Measurements from ENCODE around the gene MANSC1. TPM values are rescaled to one million over a fixed set of nuclear protein-coding genes. Genes with fewer than 3 reads are reported as not detected.

MANSC1 gene
- total RNA-seq, 3 donors from 2014 or later (not counting 1 experiment from before 2014, with no cell fraction given) = 0.05 to 0.63 (median 0.25) TPM

DNA sequence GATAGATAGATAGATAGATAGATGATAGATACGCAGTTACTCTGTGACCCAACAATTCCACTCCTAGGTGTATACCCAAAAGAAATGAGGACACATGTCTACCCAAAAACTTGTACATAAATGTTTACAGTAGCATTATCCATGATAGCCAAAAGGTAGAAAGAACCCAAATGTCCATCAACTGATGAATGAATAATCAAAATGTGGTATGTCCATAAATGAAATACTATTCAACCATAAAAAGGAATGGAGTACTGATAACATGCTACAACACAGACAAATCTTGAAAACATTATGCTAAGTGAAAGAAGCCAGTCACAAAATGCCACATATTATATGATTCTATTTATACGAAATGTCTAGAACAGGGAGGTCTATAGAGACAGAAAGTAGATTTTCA, 47.1 kb downstream of the MANSC1 start:
- Mint-ChIP-seq H3K36me3 (no peaks in the 10 kb centered on the region), H3K4me3 (no peak overlapping the region)
- intact Hi-C loops (cut with micrococcal nuclease) = no loop called here

DNA sequence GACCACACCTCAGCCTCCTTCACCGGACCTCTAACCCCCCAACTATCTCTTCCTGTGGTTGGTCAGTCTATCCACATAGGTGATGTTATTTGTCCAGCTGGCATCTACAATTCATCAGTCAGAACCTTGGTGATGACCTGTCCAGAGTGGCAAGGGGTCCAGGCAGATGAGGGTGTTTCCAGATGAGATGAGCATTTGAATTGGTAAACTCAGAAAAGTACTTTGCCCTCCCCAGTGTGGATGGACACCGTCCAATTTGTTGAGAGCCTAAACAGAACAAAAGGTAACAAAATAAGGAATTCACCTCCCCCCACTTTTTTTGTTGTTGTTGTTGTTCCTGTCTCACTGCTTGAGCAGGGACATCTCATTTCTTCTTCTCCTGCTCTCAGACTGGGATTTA, 48.9 kb downstream of the MANSC1 start:
- H3K36me3 Mint-ChIP-seq = no peaks in the 10 kb centered on the region

More for the DNA sequence above, 47.1 kb downstream of the MANSC1 start:
- no CpG with 5 or more reads among the region's 2 CpGs for WGBS (ENCODE audit: insufficient coverage)
- H3K9me3 ChIP-seq (ENCODE audit: control insufficient read depth, insufficient read depth, low read length) = no peaks in the 10 kb centered on the region
- no peaks in the 10 kb centered on the region for H3K4me1 ChIP-seq (ENCODE audit: control insufficient read depth, insufficient read depth, low read length)
- DNase-seq = no peak
- no peak for TF ChIP-seq CTCF (IDR thresholded peaks at IDR 0.05)
- H3K27me3 Mint-ChIP-seq (ENCODE audit: low read depth in 2 of 2) = peaks cover 0 to 6% of the 10 kb centered on the region in 2 donors
- no peaks in the 10 kb centered on the region for H3K4me1 Mint-ChIP-seq
- H3K4me3 ChIP-seq (ENCODE audit: low read length) = no peak overlapping the region
- no peak overlapping the region for H3K27ac ChIP-seq (ENCODE audit: low read length)
- no peaks in the 10 kb centered on the region for H3K9me3 Mint-ChIP-seq
- ATAC-seq = no peak
- H3K36me3 ChIP-seq (ENCODE audit: control insufficient read depth, insufficient read depth, low read length) = no peaks in the 10 kb centered on the region
- H3K27ac Mint-ChIP-seq = no peak overlapping the region
- peaks cover 2% of the 10 kb centered on the region for H3K27me3 ChIP-seq (ENCODE audit: control insufficient read depth, insufficient read depth, low read length)

GRCh38 chr12:12297201-12297830, 52.7 kb downstream of the MANSC1 start:
- Mint-ChIP-seq H3K36me3 (no peaks in the 10 kb centered on the region), H3K4me1 (no peaks in the 10 kb centered on the region), H3K4me3 (no peak overlapping the region), H3K27ac (no peak overlapping the region), H3K27me3 (ENCODE audit: low read depth in 2 of 2) (peaks cover 10 to 17% of the 10 kb centered on the region in 2 donors), H3K9me3 (no peaks in the 10 kb centered on the region)
- no peak overlapping the region for H3K27ac ChIP-seq (ENCODE audit: low read length)
- no peaks in the 10 kb centered on the region for H3K36me3 ChIP-seq (ENCODE audit: control insufficient read depth, insufficient read depth, low read length)
- no peaks in the 10 kb centered on the region for H3K9me3 ChIP-seq (ENCODE audit: control insufficient read depth, insufficient read depth, low read length)
- TF ChIP-seq CTCF (IDR thresholded peaks at IDR 0.05) = no peak
- intact Hi-C loops (cut with micrococcal nuclease) = no loop called here
- H3K4me1 ChIP-seq (ENCODE audit: control insufficient read depth, insufficient read depth, low read length) = no peaks in the 10 kb centered on the region
- DNase-seq (no peak), ATAC-seq (no peak)
- no peak overlapping the region for H3K4me3 ChIP-seq (ENCODE audit: low read length)
- 91% methylated on average over 8 of the region's 8 CpGs for WGBS (ENCODE audit: insufficient coverage)
- no peaks in the 10 kb centered on the region for H3K27me3 ChIP-seq (ENCODE audit: control insufficient read depth, insufficient read depth, low read length)

More for the DNA sequence above, 48.9 kb downstream of the MANSC1 start:
- no peak for TF ChIP-seq CTCF (IDR thresholded peaks at IDR 0.05)
- Histone ChIP-seq H3K9me3 (ENCODE audit: control insufficient read depth, insufficient read depth, low read length) (no peaks in the 10 kb centered on the region), H3K27me3 (ENCODE audit: control insufficient read depth, insufficient read depth, low read length) (peaks cover 2% of the 10 kb centered on the region), H3K36me3 (ENCODE audit: control insufficient read depth, insufficient read depth, low read length) (no peaks in the 10 kb centered on the region), H3K27ac (ENCODE audit: low read length) (no peak overlapping the region), H3K4me1 (ENCODE audit: control insufficient read depth, insufficient read depth, low read length) (no peaks in the 10 kb centered on the region), H3K4me3 (ENCODE audit: low read length) (no peak overlapping the region)
- DNase-seq (no peak), ATAC-seq (no peak)
- Mint-ChIP-seq H3K4me3 (no peak overlapping the region), H3K27ac (no peak overlapping the region), H3K9me3 (no peaks in the 10 kb centered on the region), H3K4me1 (no peaks in the 10 kb centered on the region), H3K27me3 (ENCODE audit: low read depth in 2 of 2) (peaks cover 0 to 9% of the 10 kb centered on the region in 2 donors)
- intact Hi-C loops (cut with micrococcal nuclease) = no loop called here
- WGBS (ENCODE audit: insufficient coverage) = 96% methylated on average over 2 of the region's 2 CpGs

Data from natural killer cell (primary cell).